ENCODE results near the gene NR2C2. TPM values are rescaled to one million over a fixed set of nuclear protein-coding genes. Genes with fewer than 3 reads are reported as not detected.

The NR2C2 gene
- total and polyA plus RNA-seq, 10 of the 15 experiments (the other 5 are each of a cell fraction or from before 2014, with no cell fraction given), result 2.7 to 30.3 (median 18.3) TPM

GRCh38 chr3:14907043-14907966 lies 40.1 kb upstream of the NR2C2 start:
- no TSS peak for BruUV-seq (replicated peaks)
- no peak overlapping the region for H3K9ac ChIP-seq (ENCODE audit: control insufficient read depth, insufficient read depth, low read length)
- no peak for TF ChIP-seq POU2F2 (IDR thresholded peaks at IDR 0.05; ENCODE audit: borderline replicate concordance, low read depth, low read length)
- WGBS (ENCODE audit: insufficient coverage, insufficient replicate concordance, low lambda C conversion rate, missing lambda C conversion rate), result 33% methylated on average over 18 of the region's 18 CpGs
- H3K9me3 ChIP-seq (replicated peaks; ENCODE audit: control insufficient read depth, insufficient read depth, low read length), result peaks cover 4% of the 10 kb centered on the region; the same call in 2 of the 3 replicates
- FAIRE-seq (no peak), DNase-seq (ENCODE audit: low read depth, low spot score) (no peak), ATAC-seq (no peak)
- ChIA-PET POLR2A (no interaction called here), CTCF (interaction anchor here (2.4 kb wide), 1 partner anchor 14 kb away, joined by 9 read pairs; no protein-coding TSS in a partner anchor), SMC1A (ENCODE audit: uncharacterized antibody, unreplicated experiment) (interaction anchor here (1.2 kb wide), 1 partner anchor 61 kb away, joined by 3 read pairs; no protein-coding TSS in a partner anchor), RAD21 (ENCODE audit: unreplicated experiment) (interaction anchor here (0.5 kb wide), 1 partner anchor 277 kb away, joined by 3 read pairs; no protein-coding TSS in a partner anchor)
- no peak overlapping the region for H3K27ac ChIP-seq (ENCODE audit: control insufficient read depth, insufficient read depth)
- H3K4me2 ChIP-seq (ENCODE audit: control insufficient read depth, insufficient read depth), result no peak overlapping the region
- no peaks in the 10 kb centered on the region for H3K4me1 ChIP-seq (ENCODE audit: control insufficient read depth, insufficient read depth, low read length)
- intact Hi-C loops (cut with micrococcal nuclease; ENCODE audit: unreplicated experiment) (no loop called here), in situ Hi-C loops (cut with MboI) (no loop called here)
- H2AFZ ChIP-seq (ENCODE audit: control insufficient read depth, low read depth, low read length), result no peak overlapping the region
- no peaks in the 10 kb centered on the region for H3K79me2 ChIP-seq (ENCODE audit: control insufficient read depth, insufficient read depth, low read length)
- no peaks in the 10 kb centered on the region for H3K36me3 ChIP-seq (ENCODE audit: control insufficient read depth in 2 of 2, insufficient read depth in 2 of 2, low read length in 1 of 2)
- no peak overlapping the region for H3K4me3 ChIP-seq
- H3K27me3 ChIP-seq (replicated peaks in 1 of 2; ENCODE audit: control insufficient read depth in 2 of 2, insufficient read depth in 2 of 2, low read length in 1 of 2), result peaks cover 0 to 1% of the 10 kb centered on the region in 2 experiments; a peak in 2 of 4 replicates
- no peaks in the 10 kb centered on the region for H4K20me1 ChIP-seq (ENCODE audit: control insufficient read depth, insufficient read depth)

- H2AFZ ChIP-seq (ENCODE audit: control insufficient read depth, low read depth, low read length), result no peak overlapping the region
- H4K20me1 ChIP-seq (ENCODE audit: control insufficient read depth, insufficient read depth), result no peaks in the 10 kb centered on the region
- H3K27ac ChIP-seq (ENCODE audit: control insufficient read depth, insufficient read depth), result no peak overlapping the region
- in situ Hi-C loops (cut with MboI), result no loop called here
- no peak overlapping the region for H3K4me2 ChIP-seq (ENCODE audit: control insufficient read depth, insufficient read depth)
- no peak overlapping the region for H3K9ac ChIP-seq (ENCODE audit: control insufficient read depth, insufficient read depth, low read length)
- FAIRE-seq (no peak), DNase-seq (ENCODE audit: low read depth, low spot score) (no peak), ATAC-seq (no peak)
- no peaks in the 10 kb centered on the region for H3K79me2 ChIP-seq (ENCODE audit: control insufficient read depth, insufficient read depth, low read length)
- H3K9me3 ChIP-seq (replicated peaks; ENCODE audit: control insufficient read depth, insufficient read depth, low read length), result peaks cover 4% of the 10 kb centered on the region; the same call in 2 of the 3 replicates
- ChIA-PET POLR2A (no interaction called here), RAD21 (ENCODE audit: unreplicated experiment) (no interaction called here), SMC1A (ENCODE audit: uncharacterized antibody, unreplicated experiment) (no interaction called here), CTCF (interaction anchor here (2.4 kb wide), 1 partner anchor 12 kb away, joined by 9 read pairs; no protein-coding TSS in a partner anchor)
- H3K4me3 ChIP-seq, result no peak overlapping the region
- BruUV-seq (replicated peaks), result no TSS peak
- peaks cover 0 to 1% of the 10 kb centered on the region in 2 experiments; a peak in 2 of 4 replicates for H3K27me3 ChIP-seq (replicated peaks in 1 of 2; ENCODE audit: control insufficient read depth in 2 of 2, insufficient read depth in 2 of 2, low read length in 1 of 2)
- H3K36me3 ChIP-seq (ENCODE audit: control insufficient read depth in 2 of 2, insufficient read depth in 2 of 2, low read length in 1 of 2), result no peaks in the 10 kb centered on the region
- TF ChIP-seq SMC3 (IDR thresholded peaks at IDR 0.05; ENCODE audit: borderline replicate concordance, low read length) (no peak), REST (IDR thresholded peaks at IDR 0.05; ENCODE audit: low read depth, low read length) (no peak), GABPA (IDR thresholded peaks at IDR 0.05; ENCODE audit: low read depth) (no peak), RAD21 (IDR thresholded peaks at IDR 0.05; ENCODE audit: insufficient read depth, low read depth, low read length) (no peak), IRF5 (IDR thresholded peaks at IDR 0.05; ENCODE audit: borderline replicate concordance) (no peak), KAT2A (conservative IDR thresholded peaks at IDR 0.05; ENCODE audit: control insufficient read depth, low read depth, low read length) (no peak), MEF2A (IDR thresholded peaks at IDR 0.05; ENCODE audit: insufficient read depth, low read depth, low read length) (no peak), GATAD2B (conservative IDR thresholded peaks at IDR 0.05; ENCODE audit: low read depth) (no peak), DPF2 (IDR thresholded peaks at IDR 0.05) (no peak)
- 19% methylated on average over 5 of the region's 5 CpGs for WGBS (ENCODE audit: insufficient coverage, insufficient replicate concordance, low lambda C conversion rate, missing lambda C conversion rate)
- H3K4me1 ChIP-seq (ENCODE audit: control insufficient read depth, insufficient read depth, low read length), result no peaks in the 10 kb centered on the region
- intact Hi-C loops (cut with micrococcal nuclease; ENCODE audit: unreplicated experiment), result no loop called here
Measured at GRCh38 chr3:14909250-14909649, 38.1 kb upstream of the NR2C2 start.
